Amygdala (tissue), 56 donors: Measurements from ENCODE around the gene ZDHHC1.

ENCODE experiments used
- DNase-seq, 56 donors: peaks; one replicate each; lab custom pipeline; 2025; lab: John Stamatoyannopoulos, UW

The ZDHHC1 gene, protein sequence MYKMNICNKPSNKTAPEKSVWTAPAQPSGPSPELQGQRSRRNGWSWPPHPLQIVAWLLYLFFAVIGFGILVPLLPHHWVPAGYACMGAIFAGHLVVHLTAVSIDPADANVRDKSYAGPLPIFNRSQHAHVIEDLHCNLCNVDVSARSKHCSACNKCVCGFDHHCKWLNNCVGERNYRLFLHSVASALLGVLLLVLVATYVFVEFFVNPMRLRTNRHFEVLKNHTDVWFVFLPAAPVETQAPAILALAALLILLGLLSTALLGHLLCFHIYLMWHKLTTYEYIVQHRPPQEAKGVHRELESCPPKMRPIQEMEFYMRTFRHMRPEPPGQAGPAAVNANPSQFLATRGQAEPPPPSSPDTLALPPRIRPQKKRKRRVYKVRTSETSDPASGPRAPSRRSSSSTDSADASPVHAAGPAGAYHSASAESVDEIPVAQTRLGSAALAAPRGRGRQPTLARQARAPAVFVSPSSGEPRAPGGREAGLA

DNA sequence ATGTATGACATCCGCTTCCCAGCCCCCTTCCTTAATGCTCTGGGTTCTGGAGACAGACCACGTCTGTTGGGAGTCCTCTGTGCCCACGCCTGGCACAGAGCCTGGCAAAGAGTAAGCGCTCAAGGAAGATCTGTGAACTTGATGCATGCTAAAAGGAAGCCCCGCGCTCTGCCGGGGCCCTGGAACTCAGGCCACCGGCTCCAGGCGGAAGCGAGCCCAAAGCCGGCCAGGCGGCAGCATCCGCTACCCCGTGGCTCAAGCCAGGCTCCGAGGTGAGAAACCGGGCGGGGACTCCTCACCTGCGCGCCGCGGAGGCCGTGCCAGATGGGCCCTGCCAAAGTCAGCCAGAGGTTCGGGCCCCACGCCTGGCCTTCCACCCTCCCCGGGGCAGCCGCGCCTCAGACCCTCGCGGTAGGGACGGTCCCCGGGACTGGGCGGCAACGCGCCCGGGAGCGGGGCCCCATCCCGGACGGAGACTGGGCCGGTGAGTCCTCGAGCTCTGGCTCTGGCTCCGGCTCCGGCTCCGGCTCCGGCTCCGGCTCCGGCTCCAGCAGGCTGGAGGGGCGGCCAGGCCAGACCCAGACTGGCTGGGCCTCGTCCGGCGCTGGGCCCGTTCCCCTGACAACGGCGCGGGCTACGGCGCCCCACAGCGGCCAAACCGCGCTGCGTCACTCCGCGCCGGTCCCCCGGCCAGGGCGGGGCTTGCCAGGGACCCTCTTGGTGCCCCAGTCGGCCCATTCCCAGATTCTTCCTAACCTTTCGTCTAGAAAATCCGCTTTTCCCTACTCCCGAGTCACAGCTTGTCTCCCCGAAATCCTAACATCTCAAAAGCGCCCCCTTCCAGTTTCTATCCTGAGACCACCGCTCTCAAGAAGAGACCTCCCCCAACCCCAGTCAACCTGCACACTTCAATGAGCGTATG lies at the start of gene ZDHHC1:
ZDHHC1 (minus strand) TSS at position 606 of the 922 bp plus-strand sequence. CDS start 8,702 bp downstream, outside the sequence.
- peak in 43 of 56 donors; percentile 19 to 81 (median 54) for DNase-seq

DNA sequence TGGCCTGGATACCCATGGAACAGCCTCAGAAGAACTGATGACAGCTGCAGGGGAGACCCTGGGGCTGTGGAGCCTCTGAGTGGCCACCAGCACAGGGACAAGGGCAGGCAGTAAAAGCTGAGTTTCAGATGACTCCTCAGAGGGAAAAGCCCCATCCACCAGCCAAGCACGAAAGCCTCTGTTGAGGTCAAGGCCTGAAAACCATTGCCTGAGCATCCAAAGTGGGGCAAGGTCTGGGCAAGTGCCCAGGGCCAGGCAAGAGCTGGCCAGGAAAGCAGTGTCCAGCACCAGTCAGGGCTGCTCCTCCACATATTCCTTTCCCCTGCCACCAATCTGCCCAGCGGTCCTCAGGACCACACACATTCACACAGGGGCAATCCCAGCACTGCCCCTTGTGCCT lies 48.3 kb upstream of the ZDHHC1 start:
- peak in 21 of 56 donors; percentile 15 to 71 (median 36) for DNase-seq

DNA sequence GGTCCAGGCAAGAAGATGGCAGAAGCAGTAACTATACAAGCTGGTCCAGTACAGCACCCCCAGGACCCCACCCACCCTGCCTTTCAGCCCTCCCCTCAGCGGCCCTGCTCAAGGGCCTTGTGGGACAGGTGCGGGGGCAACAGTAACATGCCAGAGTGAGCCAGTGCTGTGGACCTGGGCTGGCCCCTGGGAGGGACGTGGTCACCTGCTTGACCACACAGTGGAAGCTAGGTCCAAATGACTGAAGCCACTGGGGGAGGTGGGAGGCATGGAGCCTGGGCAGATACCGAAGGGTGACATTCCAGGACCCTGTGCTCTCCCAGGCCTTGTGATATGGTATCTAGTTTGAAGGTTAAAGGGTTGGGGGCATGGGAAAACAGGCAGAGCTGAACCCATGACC lies 47.4 kb upstream of the ZDHHC1 start:
- no peak for DNase-seq

DNA sequence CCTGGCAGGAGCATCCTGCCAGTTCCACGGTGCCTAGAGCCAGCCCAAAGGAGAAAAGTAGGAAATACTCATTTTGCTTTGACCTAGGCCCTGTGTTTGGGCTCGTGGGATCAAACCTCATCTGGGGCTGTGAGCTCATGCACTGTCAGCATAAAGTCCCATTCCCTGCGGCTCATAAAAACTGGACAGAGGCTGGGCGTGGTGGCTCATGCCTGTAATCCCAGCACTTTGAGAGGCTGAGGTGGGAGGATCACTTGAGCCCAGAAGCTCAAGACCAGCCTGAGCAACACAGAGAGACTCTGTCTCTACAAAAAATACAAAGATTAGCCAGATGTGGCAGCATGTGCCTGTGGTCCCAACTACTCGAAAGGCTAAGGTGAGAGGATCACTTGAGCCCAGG lies 46.8 kb upstream of the ZDHHC1 start:
- no peak for DNase-seq

DNA sequence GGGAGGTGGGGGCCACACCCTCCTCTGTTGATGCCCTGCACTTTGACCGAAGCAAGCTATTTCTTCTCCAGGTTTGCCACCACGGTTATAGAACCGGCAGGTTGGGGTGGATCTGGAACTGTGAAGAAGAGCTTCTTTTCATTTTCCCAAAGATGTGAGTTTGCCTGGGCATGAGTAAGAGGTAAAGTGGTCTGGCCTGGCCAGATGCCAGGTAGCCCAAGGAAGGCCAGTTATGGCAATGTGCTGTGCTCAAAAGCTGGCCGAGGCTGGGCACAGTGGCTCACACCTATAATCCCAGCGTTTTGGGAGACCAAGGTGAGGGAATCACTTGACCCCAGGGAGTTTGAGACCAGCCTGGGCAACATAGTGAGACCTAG lies 46.0 kb upstream of the ZDHHC1 start:
- no peak for DNase-seq

DNA sequence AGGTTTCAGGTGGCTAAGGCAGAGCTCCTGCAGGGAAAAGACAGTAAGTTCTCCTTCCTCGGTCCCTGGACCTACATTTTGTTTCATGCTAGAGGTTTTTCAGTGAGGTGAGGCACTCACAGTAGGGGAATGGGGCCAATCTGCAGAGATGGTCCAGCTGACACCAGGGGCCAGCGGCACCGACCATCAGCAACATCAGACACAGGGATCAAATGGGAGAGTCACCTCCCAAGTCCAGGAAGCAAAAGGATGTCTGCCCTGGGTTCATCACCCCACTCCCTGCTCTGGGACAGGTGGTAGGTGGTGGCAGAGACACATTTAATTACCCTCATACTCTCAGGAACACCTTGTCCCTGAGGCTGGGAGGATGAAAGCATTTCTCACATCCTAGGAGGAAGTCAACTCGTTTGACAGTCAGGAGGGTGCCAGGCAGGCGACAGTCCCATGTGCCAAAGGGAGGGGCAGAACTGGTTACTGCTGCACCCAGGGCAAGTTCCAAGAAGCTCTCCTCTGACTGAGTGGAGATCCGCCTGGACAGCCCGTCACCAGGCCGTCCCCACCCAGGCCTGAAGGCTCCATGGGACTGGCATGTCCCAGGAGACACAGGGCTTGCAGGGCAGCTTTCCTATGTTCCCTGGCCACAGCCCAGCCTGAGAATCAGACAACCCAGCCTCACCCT lies 45.5 kb upstream of the ZDHHC1 start:
- DNase-seq, result no peak

DNA sequence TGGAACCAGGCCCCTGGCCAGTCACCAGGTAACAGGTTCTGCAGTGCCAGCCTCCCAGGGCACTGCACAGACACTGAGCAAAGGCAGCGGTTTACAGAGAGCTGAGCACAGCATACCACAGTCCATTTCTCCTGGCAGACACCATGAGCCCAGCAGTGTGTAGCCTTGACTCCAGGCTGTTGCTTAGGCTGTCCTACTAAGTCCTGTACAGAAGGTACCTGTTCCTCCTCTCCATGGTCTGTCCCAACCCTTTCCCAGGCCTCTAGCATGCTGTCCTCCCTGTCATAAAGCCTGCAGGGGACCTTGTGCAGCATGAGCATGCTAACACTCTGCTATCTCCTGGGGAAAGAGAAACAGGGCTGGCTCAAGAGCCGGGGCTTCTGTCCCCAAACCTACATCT lies 44.7 kb upstream of the ZDHHC1 start:
- no peak for DNase-seq

DNA sequence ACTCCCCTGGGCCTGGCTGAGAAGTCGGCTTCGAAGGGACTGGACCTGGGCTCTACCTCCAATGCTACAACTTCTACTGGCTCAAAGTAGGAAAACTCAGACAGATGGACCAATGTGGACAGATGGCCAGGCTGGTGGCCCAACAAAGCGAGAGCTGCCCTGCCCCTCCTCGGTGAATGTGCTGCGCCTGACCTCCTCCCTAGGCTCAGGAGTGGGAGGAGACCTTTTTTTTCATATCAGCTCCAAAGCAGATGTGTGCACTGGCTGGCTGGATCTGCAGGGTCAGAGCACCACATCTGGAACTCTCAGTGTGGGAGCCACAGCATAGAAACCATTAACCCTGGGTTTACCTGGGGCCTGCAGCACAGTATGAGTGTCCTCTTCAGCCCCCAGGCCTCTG lies 43.9 kb upstream of the ZDHHC1 start:
- DNase-seq, result no peak

DNA sequence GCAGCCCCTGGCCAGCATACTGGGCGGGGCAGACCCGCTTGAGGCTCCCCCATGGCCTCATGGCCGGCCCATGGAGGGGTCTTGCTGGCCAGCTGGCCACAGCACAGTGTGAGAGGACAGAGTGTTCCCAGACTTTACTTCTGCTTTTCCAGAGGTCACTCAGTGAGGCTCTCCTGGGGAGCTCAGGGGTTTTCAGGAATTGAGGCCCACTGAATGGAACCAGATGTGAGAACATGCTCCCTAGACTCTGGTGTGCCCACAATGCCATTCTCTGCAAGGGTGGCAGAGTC lies 43.5 kb upstream of the ZDHHC1 start:
- DNase-seq, result peak in 2 of 56 donors; percentile 38 to 44

DNA sequence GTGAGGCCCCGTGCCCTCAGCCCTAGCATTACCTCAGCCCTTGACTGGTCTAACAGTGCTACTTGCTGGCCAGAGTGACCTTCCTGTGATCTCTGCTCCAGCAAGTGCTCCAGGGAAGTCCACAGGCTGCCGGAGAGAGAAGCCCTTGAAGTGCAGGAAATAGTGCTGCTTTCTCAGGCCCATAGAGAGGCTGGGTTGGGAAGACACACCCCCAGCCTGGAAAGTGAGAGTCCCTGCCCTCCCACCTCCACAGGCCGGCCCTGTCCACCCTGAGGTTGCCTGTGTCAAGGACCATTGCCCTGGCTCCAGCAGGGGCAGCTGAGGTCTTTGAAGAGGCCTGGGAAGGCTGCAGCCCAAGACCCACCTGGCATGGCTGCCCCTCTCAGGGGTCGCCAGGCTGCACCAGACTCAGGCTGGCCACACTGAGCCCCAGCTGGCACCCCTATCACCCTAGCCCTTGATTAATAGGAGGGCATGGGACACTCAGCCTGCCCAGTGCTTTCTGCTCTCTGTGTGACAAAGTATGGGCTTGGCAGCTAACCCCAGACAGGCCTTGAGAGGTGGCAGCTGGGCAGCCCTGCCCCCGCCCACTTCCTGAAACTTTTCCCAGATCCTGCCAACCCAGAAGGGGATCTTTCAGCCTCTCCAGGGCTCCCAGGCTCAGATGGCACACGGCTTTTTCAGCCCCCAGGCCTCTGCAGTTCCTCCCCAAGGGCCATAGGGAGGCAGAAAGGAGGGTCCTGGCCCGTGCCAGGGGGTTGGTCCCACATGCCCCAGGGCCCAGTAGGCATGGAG lies 43.0 kb upstream of the ZDHHC1 start:
- DNase-seq, result peak in 17 of 56 donors; percentile 13 to 46 (median 35)

DNA sequence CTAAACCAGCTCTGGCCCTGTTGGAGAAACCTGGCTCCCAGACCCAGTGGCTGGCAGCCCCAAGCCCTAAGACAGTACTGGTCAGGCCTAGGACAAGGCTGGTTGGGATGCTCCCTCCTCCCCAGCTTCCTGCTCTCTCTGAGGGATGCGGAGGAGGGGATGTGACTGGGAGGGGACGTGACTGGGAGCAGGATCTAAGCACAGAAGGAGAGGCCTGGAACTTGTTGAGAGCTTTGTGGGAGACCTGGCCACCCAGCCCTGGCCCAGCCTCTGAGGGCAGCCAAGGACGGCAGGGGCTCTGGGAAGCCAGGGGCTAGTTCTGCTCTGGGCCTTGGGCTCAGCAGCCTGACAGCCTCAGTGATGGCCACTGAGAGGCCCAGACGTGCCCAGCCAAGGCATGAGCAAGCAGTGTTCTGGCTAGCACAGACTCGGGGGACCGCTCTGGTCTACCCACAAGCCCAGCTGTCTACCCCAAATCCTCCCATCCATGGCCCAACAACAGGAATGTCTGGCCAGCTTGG lies 41.9 kb upstream of the ZDHHC1 start:
- DNase-seq, result no peak

DNA sequence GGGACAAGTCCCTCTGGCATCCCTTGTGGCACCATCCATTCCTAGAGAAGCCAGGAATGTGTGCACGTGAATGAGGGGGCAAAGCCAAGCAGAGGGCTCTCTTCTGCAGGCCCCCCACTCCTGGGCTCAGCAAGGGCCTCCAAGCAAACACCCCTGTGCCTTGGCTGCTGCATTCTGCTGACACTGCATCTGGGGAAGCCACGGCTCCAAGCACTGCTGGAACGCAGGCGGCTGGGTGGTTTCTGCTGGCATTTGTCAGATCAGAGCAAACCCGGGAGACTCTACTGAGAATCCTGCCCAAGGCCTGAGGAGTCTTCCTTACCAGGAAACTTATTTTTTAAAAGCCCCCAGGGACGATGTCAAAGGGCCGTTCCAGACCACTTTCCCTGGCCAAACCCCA lies 41.3 kb upstream of the ZDHHC1 start:
- no peak for DNase-seq

DNA sequence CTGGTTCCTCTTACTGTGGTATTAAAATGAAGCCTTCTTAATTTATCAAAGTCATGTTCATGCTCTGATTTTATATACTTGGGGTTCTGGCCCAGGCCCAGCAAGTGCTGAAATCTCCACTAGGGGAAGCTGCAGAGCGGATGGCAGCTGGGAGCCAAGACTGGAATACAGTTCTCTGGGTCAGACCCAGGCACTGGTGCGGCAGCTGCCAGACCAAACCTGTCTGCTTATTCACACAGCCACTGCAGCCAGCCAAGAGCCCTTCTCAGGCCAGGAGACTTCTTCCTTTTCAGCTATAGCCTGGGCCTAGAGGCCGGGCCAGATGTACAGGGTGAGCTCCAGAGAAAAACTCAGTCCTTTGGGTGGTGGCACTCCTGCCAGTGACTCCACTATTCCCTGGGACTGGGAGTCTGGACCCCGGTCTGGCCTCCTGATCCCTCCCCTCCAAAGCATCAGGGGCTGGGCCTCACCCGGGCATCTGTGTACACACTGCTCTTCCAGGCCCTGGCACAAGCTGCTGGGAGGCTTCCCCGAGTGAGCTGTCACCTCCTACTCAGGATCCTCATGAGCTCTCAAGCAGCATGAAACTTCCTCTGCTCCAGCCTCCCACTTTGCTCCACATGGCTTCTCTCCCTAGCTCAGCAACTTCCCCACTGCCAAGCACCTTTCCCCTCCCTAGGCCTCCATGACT lies 40.3 kb upstream of the ZDHHC1 start:
- peak in 14 of 56 donors; percentile 9 to 48 (median 33) for DNase-seq

DNA sequence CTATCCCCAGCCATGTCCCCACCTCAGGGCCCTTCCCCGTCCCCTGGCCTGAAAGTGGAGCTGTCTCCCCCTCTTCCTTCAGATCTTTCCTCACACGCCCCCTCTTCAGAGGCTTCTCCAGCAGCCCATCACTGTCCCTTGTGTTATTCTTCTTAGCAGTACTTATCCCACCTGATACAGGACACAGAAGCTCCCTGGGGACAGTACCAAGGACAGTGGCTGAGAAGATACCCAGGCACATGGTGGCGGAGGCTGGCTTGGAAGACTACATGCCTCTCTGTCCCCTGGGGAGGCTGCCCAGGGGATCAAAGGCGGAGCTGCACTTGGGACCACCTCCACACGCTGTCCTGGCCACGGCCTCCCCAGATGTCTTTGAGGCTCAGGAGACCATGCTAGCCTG lies 38.6 kb upstream of the ZDHHC1 start:
- DNase-seq, result no peak

DNA sequence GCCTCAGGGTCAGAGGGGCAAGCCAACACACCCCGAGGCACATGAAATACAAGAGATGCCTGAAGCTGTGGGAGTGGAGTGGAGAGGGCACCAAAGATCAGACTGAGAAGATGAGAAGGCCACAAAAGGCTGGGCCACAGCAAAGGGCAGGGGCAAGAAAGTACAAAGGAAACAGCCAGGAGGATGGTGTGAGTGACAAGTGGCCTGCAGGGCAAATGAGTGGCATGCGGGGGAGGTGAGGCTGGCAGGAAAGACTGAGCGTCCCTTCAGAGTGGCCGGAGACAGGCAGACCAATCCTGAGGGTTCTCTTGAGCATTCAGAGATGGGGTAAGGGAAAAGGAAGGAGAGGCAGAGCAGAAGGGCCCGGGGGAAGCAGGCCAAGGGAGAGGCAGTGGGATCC lies 37.8 kb upstream of the ZDHHC1 start:
- no peak for DNase-seq

DNA sequence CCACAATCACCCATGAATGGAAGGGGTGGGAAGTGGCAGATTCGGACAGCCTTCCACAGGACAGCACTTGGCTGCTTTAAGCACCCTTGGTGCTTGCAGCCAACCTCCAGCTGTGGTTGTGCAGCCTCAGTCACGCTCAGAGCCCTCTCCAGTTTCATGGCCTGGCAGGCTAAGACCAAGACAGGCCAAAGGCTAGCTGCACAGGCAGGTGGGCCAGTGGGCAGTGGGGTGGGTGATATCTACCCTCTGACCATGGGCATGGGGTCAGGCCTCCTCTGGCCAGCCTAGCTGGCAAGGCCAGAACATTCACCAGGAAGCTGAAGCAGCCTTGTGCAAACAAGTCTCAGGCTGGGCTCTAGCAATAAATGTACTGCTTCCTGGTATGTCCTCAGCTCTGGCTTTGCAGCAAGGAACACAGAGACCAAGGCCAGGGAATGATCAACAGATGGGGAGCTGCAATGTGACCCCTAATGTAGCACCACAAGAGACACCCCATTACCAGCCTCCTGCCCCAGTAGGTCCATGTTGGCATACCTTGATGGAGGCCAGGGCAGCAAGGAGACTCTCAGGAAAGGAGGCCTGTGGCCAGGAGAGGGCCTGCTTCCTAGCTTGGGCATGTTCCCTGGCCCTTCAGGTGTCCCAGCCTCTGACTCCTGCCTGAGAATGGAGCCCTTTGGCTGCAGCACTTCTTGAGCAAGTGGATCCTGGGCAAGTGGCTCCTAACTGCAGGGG lies 35.6 kb upstream of the ZDHHC1 start:
- DNase-seq, result no peak

DNA sequence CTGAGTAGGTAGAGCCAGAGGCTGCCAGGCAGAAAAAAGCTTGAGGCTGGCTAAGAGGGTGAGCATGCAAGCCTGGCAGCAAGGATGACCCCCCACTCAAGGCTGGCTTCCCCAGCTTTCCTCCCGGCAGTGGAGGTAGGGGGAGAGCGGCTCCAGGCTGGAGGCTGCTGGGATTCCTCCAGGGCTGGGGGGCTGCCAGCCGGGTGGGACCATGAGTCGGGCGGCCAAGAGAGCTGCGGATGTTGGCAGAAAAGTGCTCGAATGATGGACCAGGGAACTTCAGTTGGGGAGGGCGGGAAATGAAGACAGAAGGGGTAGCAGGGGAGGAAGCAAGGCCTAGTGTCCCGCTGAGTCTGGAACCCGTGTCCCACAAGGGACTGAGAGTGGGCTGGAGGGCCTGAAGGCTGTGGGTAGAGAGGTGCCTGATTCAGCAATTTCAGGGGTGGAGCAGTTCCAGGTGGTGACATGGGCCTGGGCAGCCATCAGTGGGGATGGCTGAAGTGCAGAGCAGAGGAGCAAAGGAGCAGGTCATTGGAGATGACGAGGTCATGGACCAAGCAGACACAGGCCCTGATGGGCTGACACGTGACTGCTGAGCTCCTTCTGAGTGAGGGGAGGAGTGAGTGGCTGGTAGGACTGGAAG lies 34.9 kb upstream of the ZDHHC1 start:
- peak in 11 of 56 donors; percentile 9 to 41 (median 18) for DNase-seq

DNA sequence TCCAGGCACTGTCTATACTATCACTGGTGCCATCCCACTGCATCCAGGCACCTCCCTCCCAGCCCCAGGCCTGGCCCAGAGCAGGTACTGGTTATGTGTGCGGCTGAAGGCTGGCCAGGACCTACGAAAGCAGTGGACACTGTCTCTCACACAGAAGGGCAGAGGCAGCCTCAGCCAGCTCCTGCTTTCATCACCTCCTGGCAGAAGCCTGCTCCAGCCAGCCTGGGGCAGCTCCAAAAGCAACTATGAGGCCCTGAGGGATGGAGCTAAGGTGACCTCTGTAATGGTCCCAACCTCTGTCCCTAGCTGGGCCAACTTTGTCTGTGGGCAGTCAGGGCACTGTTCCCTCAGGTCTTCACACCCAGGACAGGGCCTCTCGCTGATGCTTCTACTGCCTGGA lies 33.5 kb upstream of the ZDHHC1 start:
- no peak for DNase-seq
